Measurements from ENCODE around the gene HDAC4.

DNA sequence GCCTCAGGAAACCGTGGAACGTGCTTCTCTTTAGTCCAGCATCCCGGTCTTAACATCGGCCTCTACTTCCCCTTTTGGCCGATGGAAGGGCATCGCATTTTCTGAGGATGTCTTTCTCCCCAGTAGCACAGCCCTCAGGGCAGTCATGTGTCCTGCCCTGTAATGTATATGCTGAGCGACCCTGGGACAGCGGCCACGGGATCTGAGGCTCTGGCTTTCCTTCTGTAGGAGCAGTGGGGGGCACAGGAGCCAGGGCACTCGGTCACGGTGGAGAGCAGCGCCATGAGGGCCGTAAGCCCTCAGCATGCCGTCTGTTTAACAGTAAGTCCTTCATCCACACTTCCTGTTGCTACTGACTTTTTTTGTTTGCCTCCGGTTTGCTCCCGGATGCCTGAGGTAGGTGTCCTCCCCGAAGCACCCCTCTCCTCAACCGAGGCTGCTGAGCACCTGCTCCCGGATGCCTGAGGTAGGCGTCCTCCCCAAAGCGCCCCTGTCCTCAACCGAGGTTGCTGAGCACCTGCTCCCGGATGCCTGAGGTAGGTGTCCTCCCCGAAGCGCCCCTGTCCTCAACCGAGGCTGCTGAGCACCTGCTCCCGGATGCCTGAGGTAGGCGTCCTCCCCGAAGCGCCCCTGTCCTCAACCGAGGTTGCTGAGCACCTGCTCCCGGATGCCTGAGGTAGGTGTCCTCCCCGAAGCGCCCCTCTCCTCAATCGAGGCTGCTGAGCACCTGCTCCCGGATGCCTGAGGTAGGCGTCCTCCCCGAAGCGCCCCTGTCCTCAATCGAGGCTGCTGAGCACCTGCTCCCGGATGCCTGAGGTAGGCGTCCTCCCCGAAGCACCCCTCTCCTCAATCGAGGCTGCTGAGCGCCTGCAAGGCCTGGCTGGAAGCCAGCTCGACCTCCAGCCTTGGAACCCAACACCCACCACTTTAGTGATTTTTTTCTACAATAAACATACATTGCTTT, 169.3 kb downstream of the HDAC4 start:
- TF ChIP-seq, protein P1, sequence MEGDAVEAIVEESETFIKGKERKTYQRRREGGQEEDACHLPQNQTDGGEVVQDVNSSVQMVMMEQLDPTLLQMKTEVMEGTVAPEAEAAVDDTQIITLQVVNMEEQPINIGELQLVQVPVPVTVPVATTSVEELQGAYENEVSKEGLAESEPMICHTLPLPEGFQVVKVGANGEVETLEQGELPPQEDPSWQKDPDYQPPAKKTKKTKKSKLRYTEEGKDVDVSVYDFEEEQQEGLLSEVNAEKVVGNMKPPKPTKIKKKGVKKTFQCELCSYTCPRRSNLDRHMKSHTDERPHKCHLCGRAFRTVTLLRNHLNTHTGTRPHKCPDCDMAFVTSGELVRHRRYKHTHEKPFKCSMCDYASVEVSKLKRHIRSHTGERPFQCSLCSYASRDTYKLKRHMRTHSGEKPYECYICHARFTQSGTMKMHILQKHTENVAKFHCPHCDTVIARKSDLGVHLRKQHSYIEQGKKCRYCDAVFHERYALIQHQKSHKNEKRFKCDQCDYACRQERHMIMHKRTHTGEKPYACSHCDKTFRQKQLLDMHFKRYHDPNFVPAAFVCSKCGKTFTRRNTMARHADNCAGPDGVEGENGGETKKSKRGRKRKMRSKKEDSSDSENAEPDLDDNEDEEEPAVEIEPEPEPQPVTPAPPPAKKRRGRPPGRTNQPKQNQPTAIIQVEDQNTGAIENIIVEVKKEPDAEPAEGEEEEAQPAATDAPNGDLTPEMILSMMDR (IDR thresholded peaks at IDR 0.05): no peak
- no peak for TF ChIP-seq POLR2A (IDR thresholded peaks at IDR 0.05)

Data from testis (tissue), 2 donors.